KMS-11 (cell line): ENCODE measurements around the gene CDKN2AIP.

Experiments
- H2AFZ ChIP-seq: fragments of 200-600 bp; sonication (generic); 2 replicates; pipeline ENCODE4 v1.6.1; 2016; ENCODE audit warnings: antibody characterized with exemption, mixed run types, low read depth
- H3K27ac ChIP-seq: fragments of 200-600 bp; sonication (generic); 2 replicates; pipeline ENCODE4 v1.6.1; 2016; ENCODE audit warnings: mild to moderate bottlenecking, mixed run types
- H3K27me3 ChIP-seq: fragments of 200-600 bp; sonication (generic); 2 replicates; pipeline ENCODE4 v1.6.1; 2017; ENCODE audit warnings: mild to moderate bottlenecking, low read depth, mixed run types, moderate library complexity; ENCODE audit not compliant: insufficient read depth
- H3K36me3 ChIP-seq: fragments of 200-600 bp; sonication (generic); 2 replicates; pipeline ENCODE4 v1.6.1; 2017; ENCODE audit warnings: mild to moderate bottlenecking, mixed run types; ENCODE audit not compliant: insufficient read depth
- H3K4me1 ChIP-seq: fragments of 200-600 bp; sonication (generic); 2 replicates; pipeline ENCODE4 v1.6.1; 2016; ENCODE audit warnings: mild to moderate bottlenecking, low read depth, mixed run types; ENCODE audit not compliant: poor library complexity, severe bottlenecking
- H3K4me2 ChIP-seq: fragments of 200-600 bp; sonication (generic); 2 replicates; pipeline ENCODE4 v1.7.0; 2016; ENCODE audit warnings: mild to moderate bottlenecking, mixed run types
- H3K4me3 ChIP-seq: fragments of 200-600 bp; sonication (generic); IDR thresholded peaks from 2 replicates; pipeline ENCODE4 v1.6.1; 2017; ENCODE audit warnings: low read depth, low read length, mixed read lengths; ENCODE audit not compliant: insufficient read depth
- H3K79me2 ChIP-seq: fragments of 200-600 bp; sonication (generic); 2 replicates; pipeline ENCODE4 v1.6.1; 2016; ENCODE audit warnings: low read depth, mixed run types; ENCODE audit not compliant: insufficient read depth
- H3K9ac ChIP-seq: fragments of 200-600 bp; sonication (generic); 2 replicates; pipeline ENCODE4 v1.6.1; 2016; ENCODE audit warnings: mild to moderate bottlenecking, mixed run types
- H4K20me1 ChIP-seq: fragments of 200-600 bp; sonication (generic); 2 replicates; pipeline ENCODE4 v1.6.1; 2016; ENCODE audit warnings: mild to moderate bottlenecking, mixed run types; ENCODE audit not compliant: insufficient read depth
- TF ChIP-seq, protein P1 (sequence below): fragments of 200-600 bp; sonication (generic); conservative IDR thresholded peaks from 2 replicates; pipeline ENCODE4 v1.6.1; 2017; ENCODE audit warnings: low read depth, mild to moderate bottlenecking, antibody characterized with exemption, low read length, moderate library complexity, mixed read lengths

CDKN2AIP gene

DNA sequence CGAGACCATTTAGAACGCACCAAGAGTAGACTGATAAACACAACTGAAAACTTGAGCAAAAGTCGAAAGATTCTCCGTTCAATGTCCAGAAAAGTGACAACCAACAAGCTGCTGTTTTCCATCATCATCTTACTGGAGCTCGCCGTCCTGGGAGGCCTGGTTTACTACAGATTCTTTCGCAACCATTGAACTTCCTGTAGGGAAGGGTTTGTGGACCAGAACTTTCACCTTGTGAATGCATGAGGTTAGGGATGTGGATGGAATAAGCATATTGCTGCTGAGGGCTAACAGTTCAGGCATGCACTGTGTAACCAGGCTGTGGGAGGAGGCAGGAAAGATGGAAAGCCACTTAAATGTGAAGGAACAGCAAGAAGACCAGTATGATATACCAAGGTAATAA, 39.6 kb downstream of the CDKN2AIP start:
- TF ChIP-seq, protein P1, sequence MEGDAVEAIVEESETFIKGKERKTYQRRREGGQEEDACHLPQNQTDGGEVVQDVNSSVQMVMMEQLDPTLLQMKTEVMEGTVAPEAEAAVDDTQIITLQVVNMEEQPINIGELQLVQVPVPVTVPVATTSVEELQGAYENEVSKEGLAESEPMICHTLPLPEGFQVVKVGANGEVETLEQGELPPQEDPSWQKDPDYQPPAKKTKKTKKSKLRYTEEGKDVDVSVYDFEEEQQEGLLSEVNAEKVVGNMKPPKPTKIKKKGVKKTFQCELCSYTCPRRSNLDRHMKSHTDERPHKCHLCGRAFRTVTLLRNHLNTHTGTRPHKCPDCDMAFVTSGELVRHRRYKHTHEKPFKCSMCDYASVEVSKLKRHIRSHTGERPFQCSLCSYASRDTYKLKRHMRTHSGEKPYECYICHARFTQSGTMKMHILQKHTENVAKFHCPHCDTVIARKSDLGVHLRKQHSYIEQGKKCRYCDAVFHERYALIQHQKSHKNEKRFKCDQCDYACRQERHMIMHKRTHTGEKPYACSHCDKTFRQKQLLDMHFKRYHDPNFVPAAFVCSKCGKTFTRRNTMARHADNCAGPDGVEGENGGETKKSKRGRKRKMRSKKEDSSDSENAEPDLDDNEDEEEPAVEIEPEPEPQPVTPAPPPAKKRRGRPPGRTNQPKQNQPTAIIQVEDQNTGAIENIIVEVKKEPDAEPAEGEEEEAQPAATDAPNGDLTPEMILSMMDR = no peak
- H3K9ac ChIP-seq = no peak overlapping the region
- no peak overlapping the region for H2AFZ ChIP-seq
- H4K20me1 ChIP-seq = no peaks in the 10 kb centered on the region
- H3K27ac ChIP-seq = no peak overlapping the region
- no peaks in the 10 kb centered on the region for H3K27me3 ChIP-seq
- no peaks in the 10 kb centered on the region for H3K36me3 ChIP-seq
- H3K4me3 ChIP-seq = no peak overlapping the region
- H3K79me2 ChIP-seq = no peaks in the 10 kb centered on the region
- no peaks in the 10 kb centered on the region for H3K4me1 ChIP-seq
- H3K4me2 ChIP-seq = no peak overlapping the region

DNA sequence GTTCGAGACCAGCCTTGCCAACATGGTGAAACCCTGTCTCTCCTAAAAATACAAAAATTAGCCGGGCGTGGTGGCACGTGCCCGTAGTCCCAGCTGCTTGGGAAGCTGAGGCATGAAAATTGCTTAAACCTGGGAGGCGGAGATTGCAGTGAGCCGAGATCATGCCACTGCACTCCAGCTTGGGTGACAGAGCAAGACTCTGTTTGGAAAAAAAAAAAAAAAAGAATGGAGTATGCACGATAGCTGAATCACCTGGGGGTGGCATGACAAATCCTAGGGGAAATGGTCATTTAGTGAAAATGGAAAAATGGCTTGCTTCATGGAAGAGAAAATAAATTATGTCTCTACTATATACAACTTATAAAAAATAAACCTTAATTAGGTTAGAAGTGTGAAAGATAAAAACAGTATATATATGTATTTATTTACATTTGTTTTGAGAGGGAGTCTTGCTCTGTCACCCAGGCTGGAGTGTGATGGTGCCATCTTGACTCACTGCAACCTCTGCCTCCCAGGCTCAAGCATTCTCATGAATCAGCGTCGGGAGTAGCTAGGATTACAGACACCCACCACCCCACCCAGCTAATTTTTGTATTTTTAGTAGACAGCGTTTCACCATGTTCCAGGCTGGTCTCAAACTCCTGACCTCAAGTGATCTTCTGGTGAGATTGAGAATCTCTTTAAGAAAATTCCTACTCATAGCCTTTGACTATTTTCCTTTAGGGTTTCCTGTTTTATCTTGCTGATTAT, 41.1 kb downstream of the CDKN2AIP start:
- Histone ChIP-seq H2AFZ (no peak overlapping the region), H3K4me3 (no peak overlapping the region), H3K79me2 (no peaks in the 10 kb centered on the region), H3K4me2 (no peak overlapping the region), H3K27ac (no peak overlapping the region), H3K36me3 (no peaks in the 10 kb centered on the region), H3K9ac (no peak overlapping the region), H4K20me1 (no peaks in the 10 kb centered on the region), H3K27me3 (no peaks in the 10 kb centered on the region), H3K4me1 (no peaks in the 10 kb centered on the region)
- TF ChIP-seq, protein P1 = no peak

DNA sequence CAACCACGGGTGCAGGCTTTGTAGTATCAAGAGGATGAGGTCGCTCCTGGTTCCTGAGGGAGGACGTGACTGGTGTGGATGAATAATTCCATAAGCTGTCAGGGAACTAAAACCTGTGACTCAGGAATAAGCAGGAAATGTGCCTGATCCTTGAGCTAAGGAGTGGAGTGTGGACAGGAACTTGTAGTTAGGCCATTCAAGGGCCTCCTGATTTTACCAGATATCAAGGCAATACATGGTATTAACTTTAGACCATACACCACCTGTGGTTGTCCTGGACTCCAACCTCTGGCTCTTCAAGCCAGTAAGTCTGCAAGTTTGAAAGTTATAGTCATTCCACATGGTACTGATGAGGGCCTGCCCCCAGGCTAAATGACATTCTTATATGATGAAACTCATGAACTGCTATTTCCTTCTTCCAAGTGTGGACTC, 48.4 kb downstream of the CDKN2AIP start:
- Histone ChIP-seq H3K27ac (no peak overlapping the region), H3K4me2 (no peak overlapping the region), H3K9ac (no peak overlapping the region), H3K27me3 (no peaks in the 10 kb centered on the region), H3K79me2 (no peaks in the 10 kb centered on the region), H4K20me1 (no peaks in the 10 kb centered on the region), H3K4me3 (no peak overlapping the region), H3K4me1 (no peaks in the 10 kb centered on the region), H2AFZ (no peak overlapping the region), H3K36me3 (no peaks in the 10 kb centered on the region)
- TF ChIP-seq, protein P1 = no peak

DNA sequence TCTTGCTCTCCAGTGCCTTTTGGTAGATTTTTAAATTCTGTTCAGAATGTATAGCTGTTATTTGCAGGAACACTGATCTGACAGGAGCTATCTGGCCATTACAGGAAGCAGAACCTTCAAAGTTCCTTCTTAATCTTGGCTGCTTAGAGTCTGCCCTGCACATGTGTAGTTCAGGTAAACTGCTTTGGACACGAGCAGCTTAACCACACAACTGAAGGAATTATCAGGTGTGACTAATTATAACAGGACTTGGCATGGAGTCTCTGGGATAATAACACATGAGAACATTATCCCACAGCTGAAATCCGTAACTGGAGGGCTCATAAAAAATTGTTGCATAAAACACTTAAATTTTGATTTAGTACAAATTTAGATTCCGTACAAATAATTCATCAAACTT, 48.8 kb downstream of the CDKN2AIP start:
- no peaks in the 10 kb centered on the region for H3K4me1 ChIP-seq
- H3K27me3 ChIP-seq = no peaks in the 10 kb centered on the region
- H3K4me3 ChIP-seq = no peak overlapping the region
- TF ChIP-seq, protein P1 = no peak
- no peaks in the 10 kb centered on the region for H3K79me2 ChIP-seq
- no peak overlapping the region for H3K9ac ChIP-seq
- H3K36me3 ChIP-seq = no peaks in the 10 kb centered on the region
- no peak overlapping the region for H3K4me2 ChIP-seq
- H3K27ac ChIP-seq = no peak overlapping the region
- no peak overlapping the region for H2AFZ ChIP-seq
- no peaks in the 10 kb centered on the region for H4K20me1 ChIP-seq
